ENCODE data around the gene DACH1.
"Not testable (repeated sequence)": the region's sequence is repeated elsewhere in the genome, so short reads cannot be mapped to it uniquely, and the experiment has no call there.

Gene DACH1

GRCh38 chr13:71864986-71865873 is 1.8 kb downstream of the DACH1 start:
- DNase-seq, result no peak

GRCh38 chr13:71864094-71864985 is 2.7 kb downstream of the DACH1 start:
- DNase-seq, result no peak

GRCh38 chr13:71863254-71863865 is 3.6 kb downstream of the DACH1 start:
- no peak for DNase-seq

GRCh38 chr13:71862459-71862943 is 4.5 kb downstream of the DACH1 start:
- no peak for DNase-seq

- no peak for DNase-seq
These were observed 5.1 kb downstream of the DACH1 start for GRCh38 chr13:71861769-71862458.

- DNase-seq, result no peak
These were observed 6.4 kb downstream of the DACH1 start for GRCh38 chr13:71860547-71861138.

- no peak for DNase-seq
These were observed 8.4 kb downstream of the DACH1 start for GRCh38 chr13:71858647-71859046.

- no peak for DNase-seq
These were observed 10.4 kb downstream of the DACH1 start for GRCh38 chr13:71856548-71857043.

GRCh38 chr13:71854401-71854800 is 12.6 kb downstream of the DACH1 start:
- DNase-seq, result no peak

GRCh38 chr13:71853725-71854124 is 13.3 kb downstream of the DACH1 start:
- no peak for DNase-seq

- DNase-seq, result no peak
These were observed 14.3 kb downstream of the DACH1 start for GRCh38 chr13:71852736-71853135.

- DNase-seq, result no peak
These were observed 15.2 kb downstream of the DACH1 start for GRCh38 chr13:71851498-71852409.

GRCh38 chr13:71842003-71842402 is 25.0 kb downstream of the DACH1 start:
- DNase-seq, result no peak

- DNase-seq, result no peak
These were observed 28.2 kb downstream of the DACH1 start for GRCh38 chr13:71838842-71839241.

GRCh38 chr13:71837582-71837981 is 29.4 kb downstream of the DACH1 start:
- DNase-seq, result not testable (repeated sequence)

GRCh38 chr13:71831716-71832115 is 35.3 kb downstream of the DACH1 start:
- no peak for DNase-seq

- DNase-seq, result no peak
These were observed 36.3 kb downstream of the DACH1 start for GRCh38 chr13:71830736-71831135.

GRCh38 chr13:71830323-71830722 is 36.7 kb downstream of the DACH1 start:
- DNase-seq, result no peak

GRCh38 chr13:71829547-71829946 is 37.5 kb downstream of the DACH1 start:
- DNase-seq, result no peak

GRCh38 chr13:71828564-71828963 is 38.4 kb downstream of the DACH1 start:
- DNase-seq, result no peak

- DNase-seq, result no peak
These were observed 38.9 kb downstream of the DACH1 start for GRCh38 chr13:71828117-71828516.
